GM10266 (cell line): ENCODE measurements around the gene BACH2.

Source experiments
- DNase-seq: peaks from one replicate; pipeline ENCODE4 v3.0.0; 2012; ENCODE audit errors: extremely low spot score
- CTCF ChIP-seq: IDR thresholded peaks from 2 replicates; pipeline ENCODE4 v1.5.1; 2012; ENCODE audit warnings: mild to moderate bottlenecking, low read depth; ENCODE audit not compliant: control insufficient read depth, insufficient read depth; ENCODE audit errors: missing control alignments

BACH2 gene

GRCh38 chr6:90044833-90045381 lies 251.7 kb downstream of the BACH2 start:
- DNase-seq = no peak
- TF ChIP-seq CTCF = no peak

- no peak for TF ChIP-seq CTCF
- DNase-seq = no peak
Observed at GRCh38 chr6:90044182-90044832, 252.3 kb downstream of the BACH2 start.

- no peak for DNase-seq
- TF ChIP-seq CTCF = no peak
Observed at GRCh38 chr6:90040931-90041330, 255.7 kb downstream of the BACH2 start.

- TF ChIP-seq CTCF = no peak
- DNase-seq = no peak
Observed at GRCh38 chr6:90039911-90040310, 256.7 kb downstream of the BACH2 start.

- DNase-seq = no peak
- TF ChIP-seq CTCF = no peak
Observed at GRCh38 chr6:90038961-90039653, 257.5 kb downstream of the BACH2 start.

GRCh38 chr6:90036963-90037362 lies 259.7 kb downstream of the BACH2 start:
- TF ChIP-seq CTCF = no peak
- no peak for DNase-seq
